Ascending aorta (tissue), 2 donors: ENCODE data around the gene FAT1. TPM values are rescaled to one million over a fixed set of nuclear protein-coding genes. Genes with fewer than 3 reads are reported as not detected.

Experiments used
- DNase-seq, 2 donors: peaks; one replicate each; pipeline ENCODE4 v3.0.0-alpha.2; 2019; ENCODE audit warnings: low spot score in 2 of 2
- H3K27ac ChIP-seq, 2 donors: fragments of 200-600 bp; sonication (generic); one replicate each; pipeline ENCODE4 v1.5.1; 2016 to 2017; ENCODE audit warnings: mild to moderate bottlenecking in 1 of 2
- H3K27me3 ChIP-seq: fragments of 200-600 bp; sonication (generic); one replicate; pipeline ENCODE4 v1.5.1; 2017
- H3K36me3 ChIP-seq, 2 donors: fragments of 200-600 bp; sonication (generic); one replicate each; pipeline ENCODE4 v1.5.1; 2016
- H3K4me1 ChIP-seq, 2 donors: fragments of 200-600 bp; sonication (generic); one replicate each; pipeline ENCODE4 v1.5.1; 2016 to 2017; ENCODE audit warnings: mild to moderate bottlenecking in 1 of 2
- H3K4me3 ChIP-seq, 2 donors: fragments of 200-600 bp; sonication (generic); one replicate each; pipeline ENCODE4 v1.5.1; 2016 to 2017; ENCODE audit warnings: mild to moderate bottlenecking in 1 of 2
- H3K9me3 ChIP-seq, 2 donors: fragments of 200-600 bp; sonication (generic); one replicate each; pipeline ENCODE4 v1.5.1; 2016
- CTCF ChIP-seq, 3 experiments: fragments of 200-600 bp in 2 of 3; fragments of 450-650 bp in 1 of 3; sonication (generic) in 2 of 3; IDR thresholded peaks; one replicate each; pipeline ENCODE4 v1.5.1; 2016 to 2019; ENCODE audit warnings: antibody characterized with exemption in 3 of 3, mild to moderate bottlenecking in 1 of 3, moderate library complexity in 1 of 3
- intact Hi-C: fragments of 100-400 bp; cut with DNase I; formaldehyde crosslinking; loops from one replicate; pipeline ENCODE4 v1.15.1; 2023
- total RNA-seq: library from RNA; depleted of rRNA; stranded (reverse); fragments of >200 nt; gene quantifications from one replicate; pipeline ENCODE4 v1.1.0, GENCODE V29; 2016

FAT1 gene
- total RNA-seq, 1 donor from 2014 or later: 52.9 TPM

DNA sequence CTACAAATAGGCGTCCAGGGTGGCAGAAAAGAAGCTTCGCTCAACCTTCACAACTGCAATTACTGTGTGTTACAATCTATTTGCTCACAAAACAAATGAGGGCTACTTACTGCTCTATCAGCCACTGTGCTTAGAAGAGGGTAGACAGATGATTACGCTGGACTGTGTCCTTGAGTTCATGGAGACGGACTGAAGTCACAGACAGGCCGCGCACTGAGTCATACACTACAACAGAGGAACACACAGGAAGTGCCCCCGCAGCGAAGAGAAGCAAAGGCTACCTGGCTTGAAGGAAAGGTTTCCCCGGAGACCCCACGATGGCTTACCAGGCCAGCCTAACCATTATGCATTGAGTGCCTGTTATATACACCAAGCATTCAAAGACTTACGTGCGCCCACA is 25.6 kb downstream of the FAT1 start:
- Histone ChIP-seq H3K4me3 (no peak overlapping the region), H3K27ac (no peak overlapping the region), H3K4me1 (peaks cover 18 to 48% of the 10 kb centered on the region in 2 donors), H3K36me3 (no peaks in the 10 kb centered on the region), H3K9me3 (no peaks in the 10 kb centered on the region), H3K27me3 (no peaks in the 10 kb centered on the region)
- DNase-seq: no peak
- no peak for TF ChIP-seq CTCF (IDR thresholded peaks at IDR 0.05)
- intact Hi-C loops: no loop called here

DNA sequence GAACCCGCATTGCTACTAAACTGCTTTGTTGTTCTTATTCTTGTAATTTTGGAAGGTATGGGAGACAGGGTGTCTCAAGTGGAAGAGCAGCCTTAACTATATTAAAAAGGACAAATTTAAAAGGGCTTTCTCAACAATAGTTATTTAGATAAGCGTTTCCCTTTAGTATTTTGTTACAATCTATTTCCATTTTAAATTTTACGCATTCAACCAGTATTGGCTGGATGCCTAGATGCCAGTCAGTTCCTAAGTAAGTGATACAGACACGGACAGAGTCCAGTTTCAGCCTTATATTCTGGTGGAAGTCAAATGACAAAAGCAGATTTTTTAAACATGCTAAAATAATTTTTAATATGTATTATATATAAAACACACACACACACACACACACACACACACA is 28.3 kb downstream of the FAT1 start:
- intact Hi-C loops: no loop called here
- DNase-seq: no peak
- no peak overlapping the region for H3K4me3 ChIP-seq
- H3K27me3 ChIP-seq: no peaks in the 10 kb centered on the region
- no peaks in the 10 kb centered on the region for H3K9me3 ChIP-seq
- peaks cover 4 to 26% of the 10 kb centered on the region in 2 donors for H3K4me1 ChIP-seq
- TF ChIP-seq CTCF (IDR thresholded peaks at IDR 0.05): no peak
- peak overlapping the region; percentile 24 to 49 for H3K27ac ChIP-seq
- no peaks in the 10 kb centered on the region for H3K36me3 ChIP-seq

GRCh38 chr4:186693894-186694293 is 29.8 kb downstream of the FAT1 start:
- peaks cover 0 to 25% of the 10 kb centered on the region in 2 donors for H3K4me1 ChIP-seq
- no peak overlapping the region for H3K4me3 ChIP-seq
- H3K9me3 ChIP-seq: no peaks in the 10 kb centered on the region
- no peak for DNase-seq
- no peaks in the 10 kb centered on the region for H3K27me3 ChIP-seq
- TF ChIP-seq CTCF (IDR thresholded peaks at IDR 0.05): no peak
- intact Hi-C loops: loop anchor here (5.0 kb wide), 1 partner anchor 33 kb away; no protein-coding TSS in a partner anchor
- no peaks in the 10 kb centered on the region for H3K36me3 ChIP-seq
- H3K27ac ChIP-seq: peak overlapping the region; percentile 54 to 75

- Histone ChIP-seq H3K4me1 (peaks cover 0 to 25% of the 10 kb centered on the region in 2 donors), H3K4me3 (no peak overlapping the region), H3K27me3 (no peaks in the 10 kb centered on the region), H3K27ac (peak overlapping the region; percentile 54 to 75), H3K9me3 (no peaks in the 10 kb centered on the region), H3K36me3 (no peaks in the 10 kb centered on the region)
- no peak for TF ChIP-seq CTCF (IDR thresholded peaks at IDR 0.05)
- intact Hi-C loops: loop anchor here (5.0 kb wide), 1 partner anchor 34 kb away; no protein-coding TSS in a partner anchor
- DNase-seq: peak; percentile 50 to 92
These were observed 30.4 kb downstream of the FAT1 start for GRCh38 chr4:186693159-186693815.

DNA sequence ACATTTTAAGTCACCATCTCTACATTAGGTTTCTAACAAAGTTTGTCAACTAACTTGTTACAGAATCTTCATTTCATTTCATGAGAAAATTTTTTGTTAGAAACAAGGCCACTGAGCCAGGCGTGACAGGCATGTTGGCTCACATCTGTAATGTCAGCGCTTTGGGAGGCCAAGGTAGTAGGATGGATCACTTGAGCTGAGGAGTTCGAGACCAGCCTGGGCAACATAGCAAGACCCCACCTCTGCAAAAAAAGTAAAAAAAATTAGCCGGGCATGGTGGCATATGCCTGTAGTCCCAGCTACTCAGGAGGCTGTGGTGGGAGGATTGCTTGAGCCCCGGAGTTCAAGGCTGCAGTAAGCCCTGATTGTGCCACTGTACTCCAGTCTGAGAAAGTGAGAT is 32.3 kb downstream of the FAT1 start:
- Histone ChIP-seq H3K27me3 (no peaks in the 10 kb centered on the region), H3K27ac (no peak overlapping the region), H3K36me3 (no peaks in the 10 kb centered on the region), H3K4me3 (no peak overlapping the region), H3K4me1 (peaks cover 0 to 24% of the 10 kb centered on the region in 2 donors), H3K9me3 (no peaks in the 10 kb centered on the region)
- intact Hi-C loops: loop anchor here (5.0 kb wide), 1 partner anchor 36 kb away; no protein-coding TSS in a partner anchor
- no peak for TF ChIP-seq CTCF (IDR thresholded peaks at IDR 0.05)
- DNase-seq: no peak
